GM12873 (cell line): ENCODE results near the gene ITPR1.

Experiments used
- CTCF ChIP-seq: IDR thresholded peaks from 2 replicates; pipeline ENCODE4 v1.5.1; 2012; ENCODE audit warnings: low read depth, mild to moderate bottlenecking, moderate library complexity, low read length, control low read depth; ENCODE audit not compliant: insufficient read depth; ENCODE audit errors: missing control alignments

Gene ITPR1

GRCh38 chr3:4460334-4460733 is 32.8 kb upstream of the ITPR1 start:
- TF ChIP-seq CTCF: no peak

GRCh38 chr3:4461468-4462090 is 31.6 kb upstream of the ITPR1 start:
- no peak for TF ChIP-seq CTCF

- no peak for TF ChIP-seq CTCF
Observed at GRCh38 chr3:4462369-4463040, 30.6 kb upstream of the ITPR1 start.

GRCh38 chr3:4464576-4464975 is 28.6 kb upstream of the ITPR1 start:
- no peak for TF ChIP-seq CTCF

- TF ChIP-seq CTCF: no peak
Observed at GRCh38 chr3:4466741-4467521, 26.2 kb upstream of the ITPR1 start, which contains the start of gene SUMF1. Gene SUMF1 (minus strand): TSS chr3:4467269. CDS start chr3:4467245, 24 bp downstream.

- TF ChIP-seq CTCF: no peak
Observed at GRCh38 chr3:4467522-4467867, 25.7 kb upstream of the ITPR1 start.

GRCh38 chr3:4471907-4472306 is 21.2 kb upstream of the ITPR1 start:
- TF ChIP-seq CTCF: no peak
